ENCODE measurements around the gene ANGEL1.

ANGEL1 gene

DNA sequence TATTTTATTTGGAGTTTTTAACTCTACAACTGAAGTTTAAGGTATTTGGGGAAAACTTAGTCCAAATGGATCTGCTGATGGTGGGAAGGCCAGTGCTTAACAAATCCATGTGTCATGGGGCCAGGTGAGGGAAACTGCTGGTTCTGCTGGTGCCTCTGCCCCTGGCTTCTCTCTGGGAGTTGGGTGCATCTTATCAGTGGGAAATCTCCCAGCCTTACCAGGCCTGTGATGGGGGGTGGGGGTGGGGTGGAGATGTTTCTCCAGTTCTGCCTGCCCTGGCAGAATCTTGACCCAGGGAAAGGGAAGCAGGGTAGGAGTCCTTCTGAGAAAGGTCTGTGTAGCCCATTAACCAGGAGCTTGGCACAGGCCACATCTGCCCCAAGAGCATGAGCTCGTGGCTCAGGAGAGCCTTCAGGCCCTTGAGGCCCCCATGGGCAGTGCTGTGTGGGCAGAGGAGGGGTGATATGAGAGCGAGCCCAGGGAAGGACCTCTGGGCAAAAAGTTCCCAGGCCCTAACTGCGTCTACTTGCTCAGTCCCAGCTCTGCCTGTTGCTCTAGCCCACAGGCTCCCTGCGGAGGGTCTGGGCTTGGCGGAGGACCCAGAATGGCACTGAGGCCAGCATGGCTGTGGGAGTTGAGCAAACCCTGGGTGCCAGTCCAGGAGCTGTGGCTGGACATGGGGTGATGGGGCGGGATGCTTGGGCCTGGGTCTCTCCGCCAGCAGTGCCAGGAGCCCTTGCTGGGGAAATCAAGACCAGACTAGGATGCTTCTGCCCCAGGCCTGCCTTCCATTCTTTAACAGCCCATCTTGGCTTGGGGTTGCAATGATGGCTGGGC, 33.2 kb downstream of the ANGEL1 start:
- DNase-seq (ENCODE audit: low read depth in 2 of 3, low spot score in 1 of 3) = no peak

DNA sequence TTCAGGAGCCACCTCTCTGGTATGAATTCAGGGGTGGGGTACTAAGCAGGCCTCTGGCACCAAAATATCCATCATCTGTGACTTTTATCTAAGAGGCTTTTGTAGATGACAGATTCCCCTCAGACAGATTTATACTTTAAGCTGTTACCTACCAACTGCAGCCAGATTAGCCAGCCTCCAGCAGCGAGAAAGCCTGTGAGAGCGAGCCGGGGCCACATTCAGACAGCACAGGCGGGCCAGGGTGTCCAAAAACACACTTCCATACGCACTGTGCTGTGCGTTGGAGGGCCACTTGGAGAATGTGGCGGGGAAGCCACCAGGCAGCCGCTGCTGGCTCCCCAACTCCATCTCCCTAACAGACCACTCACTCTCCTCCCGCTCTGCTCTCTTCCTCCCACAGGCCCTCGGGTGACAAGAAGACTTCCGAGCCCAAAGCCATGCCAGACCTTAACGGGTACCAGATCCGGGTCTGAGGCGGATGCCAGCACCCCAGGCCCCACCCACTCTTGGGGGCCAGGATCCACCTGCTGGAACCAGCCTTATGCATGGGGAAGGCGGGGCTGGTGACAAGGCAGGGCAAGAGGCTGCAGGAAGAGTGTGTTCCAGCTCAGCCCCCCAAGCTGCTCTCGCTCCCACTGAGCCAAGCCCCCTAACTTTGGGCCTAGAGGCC, 34.0 kb downstream of the ANGEL1 start:
- DNase-seq (ENCODE audit: low read depth in 2 of 3, low spot score in 1 of 3) = no peak

DNA sequence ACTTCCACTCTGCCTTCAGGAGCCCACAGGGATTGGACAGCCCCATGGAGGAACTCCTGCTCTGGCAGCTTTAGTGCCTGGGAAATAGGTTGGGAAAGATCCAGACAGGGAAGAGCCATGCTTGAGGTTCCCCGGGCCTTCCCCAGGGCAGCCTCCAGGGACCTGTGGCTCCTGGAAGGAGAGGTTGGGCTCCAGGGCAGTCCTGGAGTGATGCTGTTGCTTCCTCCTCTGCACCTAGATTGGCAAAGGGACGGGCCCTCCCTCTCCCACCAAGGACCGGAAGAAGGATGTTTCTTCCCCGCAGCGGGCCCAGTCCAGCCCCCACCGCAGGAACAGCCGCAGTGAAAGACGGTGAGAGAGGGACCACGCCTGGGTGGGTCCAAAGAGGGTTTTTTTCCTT, 35.0 kb downstream of the ANGEL1 start:
- DNase-seq (ENCODE audit: low read depth in 2 of 3, low spot score in 1 of 3) = no peak

DNA sequence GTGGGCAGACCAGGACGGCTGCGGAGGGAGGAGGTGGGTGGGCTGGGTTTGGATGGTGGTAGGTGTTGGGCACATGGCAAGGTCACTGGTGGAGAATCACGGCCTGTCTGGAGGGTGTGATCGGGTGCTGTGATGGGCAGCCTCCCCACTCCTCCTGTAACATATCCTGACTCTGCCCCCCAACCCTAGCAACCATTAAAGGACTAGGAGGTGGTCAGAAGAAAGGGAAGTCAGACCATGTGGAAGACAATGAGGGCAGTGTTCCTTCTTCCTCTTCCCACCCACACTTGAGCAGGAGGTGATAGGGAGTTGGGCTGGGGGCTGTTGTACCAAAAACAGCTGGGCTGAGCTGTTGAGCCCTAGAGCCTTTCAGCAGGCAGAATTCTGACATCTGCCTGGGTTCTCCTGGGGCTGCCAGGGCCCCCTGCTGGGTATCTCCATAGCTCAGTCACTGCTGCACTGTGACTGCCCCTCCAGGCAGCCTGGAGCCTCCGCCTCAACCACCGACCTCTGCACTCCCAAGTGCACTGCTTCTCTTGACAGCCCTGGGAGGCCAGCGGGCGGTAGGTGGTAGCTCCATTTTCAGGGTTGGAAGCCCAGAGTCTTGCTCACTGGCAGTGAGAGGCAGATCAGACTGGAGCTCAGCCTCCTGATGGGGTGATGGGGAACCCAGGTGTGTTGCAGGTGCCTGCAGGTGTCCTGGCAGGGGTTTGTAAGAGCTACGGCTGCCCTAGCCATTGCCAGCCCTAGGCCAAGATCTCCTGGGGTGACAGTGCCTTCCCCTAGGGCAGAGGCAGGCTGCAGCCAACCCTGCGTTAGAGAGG, 36.0 kb downstream of the ANGEL1 start:
- no peak for DNase-seq (ENCODE audit: low read depth in 2 of 3, low spot score in 1 of 3)

DNA sequence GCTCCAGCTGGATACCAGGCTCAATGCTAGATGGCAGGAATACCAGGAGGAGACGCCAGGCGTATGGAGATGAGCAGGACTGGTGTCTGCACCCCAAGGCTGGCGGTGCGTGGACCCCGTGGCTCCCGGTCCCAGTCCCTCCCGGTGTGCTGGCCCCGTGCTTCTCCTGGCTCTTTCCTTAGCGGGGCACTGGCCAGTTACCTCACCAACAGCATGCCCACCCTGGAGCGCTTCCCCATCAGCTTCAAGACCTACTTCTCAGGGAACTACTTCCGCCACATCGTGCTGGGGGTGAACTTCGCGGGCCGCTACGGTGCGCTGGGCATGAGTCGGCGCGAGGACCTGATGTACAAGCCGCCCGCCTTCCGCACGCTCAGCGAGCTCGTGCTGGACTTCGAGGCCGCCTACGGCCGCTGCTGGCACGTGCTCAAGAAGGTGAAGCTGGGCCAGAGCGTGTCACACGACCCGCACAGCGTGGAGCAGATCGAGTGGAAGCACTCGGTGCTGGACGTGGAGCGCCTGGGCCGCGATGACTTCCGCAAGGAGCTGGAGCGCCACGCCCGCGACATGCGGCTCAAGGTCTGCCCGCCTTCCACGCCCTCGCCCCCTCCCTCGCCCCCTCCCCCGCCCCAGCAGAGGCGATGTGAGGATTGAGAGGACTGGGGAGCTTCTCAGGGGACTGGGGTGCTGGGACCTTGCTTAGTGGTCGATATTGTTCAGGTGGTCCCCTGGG, 36.8 kb downstream of the ANGEL1 start:
- DNase-seq (ENCODE audit: low read depth in 2 of 3, low spot score in 1 of 3) = no peak

DNA sequence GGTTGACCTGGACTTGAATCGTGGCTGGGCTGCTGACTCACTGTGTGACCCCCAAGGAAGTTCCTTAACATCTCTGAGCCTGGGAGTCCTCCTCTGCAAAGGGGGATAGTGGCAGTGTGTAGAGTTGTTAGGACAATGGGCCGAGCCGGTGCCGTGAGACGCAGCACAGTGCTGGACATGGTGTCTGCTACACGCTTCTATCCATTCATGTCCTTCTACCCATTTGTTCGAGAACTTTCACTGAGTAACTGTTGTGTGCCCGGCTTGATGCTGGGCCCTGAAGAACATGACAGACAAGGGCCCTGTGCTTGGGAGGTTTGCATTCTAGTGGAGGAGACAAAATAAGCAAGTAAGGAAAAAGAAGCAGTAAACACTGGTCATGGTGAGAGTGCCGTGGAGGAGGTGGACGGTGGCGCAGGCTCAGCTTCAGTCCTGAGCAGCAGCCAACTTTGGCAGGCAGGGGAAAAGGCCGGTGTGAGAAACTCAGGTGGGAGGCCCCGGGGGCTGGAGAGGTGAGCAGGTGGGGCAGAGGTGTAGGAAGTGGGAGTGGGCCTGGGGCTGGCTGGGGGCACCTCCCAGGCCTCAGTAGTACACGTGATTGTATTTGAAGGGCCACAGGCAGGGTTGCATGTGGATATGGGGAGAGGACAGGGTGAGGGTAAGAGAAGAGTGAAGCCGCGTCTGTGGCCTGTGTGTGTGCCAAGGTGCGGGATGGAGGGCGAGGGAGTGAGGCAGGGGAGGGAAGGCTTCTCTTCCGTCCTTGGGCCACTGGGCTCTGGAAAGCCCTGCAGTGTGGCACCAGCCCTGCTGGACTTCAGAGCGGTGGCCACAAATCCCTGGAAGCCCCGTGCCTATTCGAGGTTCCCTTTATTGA, 37.6 kb downstream of the ANGEL1 start:
- DNase-seq (ENCODE audit: low read depth in 2 of 3, low spot score in 1 of 3) = no peak

DNA sequence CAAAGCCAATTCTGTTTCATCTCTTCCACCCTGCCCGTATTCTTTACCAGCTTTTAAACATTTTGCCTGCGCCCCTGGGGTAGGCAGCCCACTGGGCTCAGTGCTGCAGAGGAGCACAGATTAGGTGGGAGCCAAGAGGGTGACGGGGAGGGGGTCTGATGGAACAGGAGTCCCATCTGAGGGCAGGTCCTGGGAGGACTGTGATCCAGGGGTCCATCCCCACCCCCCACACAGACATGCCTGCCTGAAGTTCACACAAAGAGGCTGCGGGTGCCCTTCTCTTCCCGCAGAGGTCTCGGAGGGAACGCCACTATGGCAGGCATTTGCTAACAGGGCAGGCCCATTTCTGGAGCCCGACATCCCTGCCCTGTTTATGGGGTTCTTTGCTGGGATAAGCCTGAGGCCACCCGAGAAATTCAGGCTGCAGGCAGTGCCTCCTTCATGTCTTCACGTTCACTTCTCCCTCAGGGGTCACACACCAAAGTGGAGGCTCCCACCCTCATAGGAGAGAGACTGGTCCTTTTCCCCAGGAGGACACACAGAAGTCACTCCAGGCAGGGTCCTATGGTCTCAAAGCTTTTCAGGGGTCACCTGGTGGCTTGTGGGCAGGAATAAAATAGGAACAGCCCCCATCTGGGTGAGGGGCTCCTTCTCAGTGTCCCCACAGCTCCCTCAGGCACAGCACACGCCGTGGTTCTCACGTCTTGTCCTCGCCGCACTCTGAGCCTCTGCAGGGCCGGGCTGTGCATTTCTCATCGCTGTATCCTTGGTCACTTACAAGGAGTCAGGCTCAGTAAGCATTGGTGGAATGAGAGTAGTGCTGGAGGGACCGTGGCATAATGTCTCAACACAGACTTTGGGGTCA, 38.5 kb downstream of the ANGEL1 start:
- no peak for DNase-seq (ENCODE audit: low read depth in 2 of 3, low spot score in 1 of 3)

DNA sequence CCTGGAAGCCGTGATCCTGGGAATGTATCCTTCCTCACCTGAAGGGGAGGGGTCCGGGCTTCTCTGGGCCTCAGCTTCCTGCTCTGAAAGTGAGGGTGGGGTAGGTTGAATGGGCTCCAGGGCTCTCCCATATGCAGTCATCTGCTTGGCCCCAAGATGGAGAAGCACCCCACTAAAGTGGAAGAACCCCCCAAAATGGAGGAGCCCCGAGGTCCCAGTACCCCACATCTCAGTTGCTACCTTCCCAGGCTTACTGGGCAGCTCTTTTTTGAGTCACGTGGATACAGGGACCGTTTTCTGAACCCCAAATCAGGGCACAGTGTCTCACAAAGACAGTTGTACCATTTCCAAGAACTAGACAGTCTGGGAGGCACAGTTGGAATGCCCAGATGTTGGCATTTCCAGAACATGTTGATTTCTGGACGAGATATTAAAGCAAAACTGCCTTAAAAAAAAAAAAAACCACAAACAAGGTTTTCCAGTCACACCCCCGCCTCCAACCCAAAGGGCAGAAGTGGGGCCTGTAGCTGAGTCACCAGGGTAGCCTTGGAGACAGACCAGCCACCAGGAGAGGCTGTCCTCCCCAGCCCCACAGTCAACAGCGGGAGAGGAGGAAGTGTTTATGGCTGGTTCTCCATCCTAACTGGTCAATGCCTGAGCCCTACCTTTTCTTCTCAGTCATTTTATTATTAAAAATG, 39.3 kb downstream of the ANGEL1 start:
- peak in 1 of 3 donors; percentile 26 for DNase-seq (ENCODE audit: low read depth in 2 of 3, low spot score in 1 of 3)

DNA sequence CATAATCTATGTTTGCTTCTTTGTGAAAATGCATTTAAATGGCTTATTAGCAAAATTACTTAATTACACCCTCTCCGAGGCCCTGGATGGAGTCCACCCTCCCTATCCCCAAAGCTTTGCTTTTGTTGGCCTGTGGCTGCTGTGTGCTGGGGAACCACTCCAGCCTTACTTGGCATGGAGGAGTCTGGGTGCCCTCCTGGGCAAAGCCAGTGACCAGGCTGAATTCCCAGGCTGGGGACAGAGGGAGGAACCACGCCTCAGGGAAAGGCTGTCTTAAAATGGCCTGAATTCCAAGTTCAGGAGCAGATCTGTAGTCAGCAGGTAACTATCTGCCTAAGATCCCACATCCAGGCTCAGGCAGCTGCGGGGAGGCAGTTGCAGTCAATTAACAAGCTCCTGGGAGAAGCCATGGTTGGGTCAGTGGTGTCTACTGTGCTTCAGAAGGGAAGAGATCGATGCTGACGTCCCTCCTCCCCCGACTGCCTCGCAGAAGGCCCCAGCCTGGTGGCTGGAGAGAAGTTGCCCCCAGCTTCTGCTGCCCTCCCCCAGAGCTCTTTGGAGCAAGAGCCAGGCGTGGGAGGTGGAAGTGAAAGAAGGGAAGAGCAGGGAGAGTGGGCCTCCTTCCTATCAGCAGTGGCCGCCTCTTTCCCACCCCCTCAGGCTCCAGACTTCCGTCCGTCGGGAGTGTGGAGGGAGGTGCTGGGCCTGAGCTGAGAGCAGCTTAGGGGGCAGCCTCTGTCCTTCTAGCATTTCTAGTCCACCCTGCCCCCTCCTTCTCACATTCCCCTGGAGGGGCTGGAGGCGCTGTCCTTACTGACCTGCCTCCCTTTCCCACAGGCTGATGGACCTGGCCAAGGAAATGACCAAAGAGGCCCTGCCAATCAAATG, 40.1 kb downstream of the ANGEL1 start:
- no peak for DNase-seq (ENCODE audit: low read depth in 2 of 3, low spot score in 1 of 3)

DNA sequence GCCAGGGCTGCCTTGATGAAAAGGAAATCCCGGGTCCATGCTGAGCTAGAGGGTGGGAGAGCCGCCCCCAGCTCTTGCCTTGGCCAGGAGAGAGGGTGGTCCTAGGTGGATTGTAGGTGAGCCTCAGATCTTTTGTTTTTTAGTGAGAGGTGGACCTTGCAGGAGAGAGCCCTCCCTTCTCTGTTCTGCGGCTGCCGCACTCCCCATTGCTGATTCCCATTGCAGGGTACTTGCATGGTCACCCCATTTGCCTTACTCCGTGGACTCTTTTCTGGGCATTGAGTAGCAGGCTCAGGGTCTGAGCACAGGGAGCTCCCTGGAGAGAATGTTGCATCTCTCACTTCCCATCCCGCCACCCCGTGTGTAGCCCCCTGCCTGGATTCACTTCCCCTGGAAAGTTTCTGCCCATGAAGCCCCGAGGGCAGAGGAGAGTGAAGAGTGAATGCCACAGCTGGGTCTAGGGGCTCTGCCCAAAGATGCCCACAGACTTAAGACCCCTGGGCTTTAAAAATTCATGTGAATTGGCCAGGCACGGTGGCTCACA, 41.2 kb downstream of the ANGEL1 start:
- DNase-seq (ENCODE audit: low read depth in 2 of 3, low spot score in 1 of 3) = no peak

DNA sequence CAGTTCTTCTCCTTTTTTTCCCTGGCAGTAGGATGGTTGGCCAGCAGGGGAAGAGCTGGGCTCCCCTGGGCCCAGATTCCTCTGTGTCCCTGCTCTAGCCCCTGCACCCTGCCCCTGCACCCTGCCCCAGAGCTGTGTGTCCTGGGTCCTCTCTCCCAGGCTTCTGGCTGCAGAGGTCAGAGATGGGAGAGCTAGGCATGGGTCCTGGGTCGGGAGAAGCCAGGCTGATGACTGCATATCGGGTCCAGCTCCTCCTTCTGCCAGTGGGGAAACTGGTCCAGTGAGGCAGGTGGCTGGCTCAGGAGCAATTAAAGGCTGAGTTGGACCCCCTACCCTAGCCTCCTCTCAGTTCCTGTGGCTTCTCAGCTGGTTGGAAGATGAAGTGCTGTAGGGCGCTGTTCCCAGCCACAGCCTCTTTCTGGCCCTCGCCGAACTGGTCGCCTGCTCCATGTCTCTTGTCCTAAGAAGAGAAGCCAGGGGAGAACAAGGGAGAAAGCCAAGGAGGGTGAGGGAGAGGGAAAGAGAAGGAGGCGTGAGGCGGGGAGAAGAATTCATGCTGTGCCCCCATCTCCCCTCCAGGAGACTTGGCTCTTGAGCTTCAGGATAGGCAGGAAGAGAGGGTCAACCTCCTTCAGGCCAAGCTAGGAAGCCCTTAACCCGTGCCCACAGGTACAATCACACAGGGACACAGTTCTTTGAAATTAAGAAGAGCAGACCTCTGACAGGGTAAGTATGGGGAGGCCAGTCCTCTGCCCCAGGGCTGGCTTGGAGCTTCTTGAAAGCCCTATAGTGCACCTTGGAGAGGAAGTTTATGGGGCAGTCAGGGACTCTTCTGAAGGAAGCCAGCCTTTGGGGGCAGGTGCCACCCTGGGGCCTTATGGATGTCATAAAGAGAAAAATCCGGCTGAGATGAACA, 41.9 kb downstream of the ANGEL1 start:
- DNase-seq (ENCODE audit: low read depth in 2 of 3, low spot score in 1 of 3) = no peak

DNA sequence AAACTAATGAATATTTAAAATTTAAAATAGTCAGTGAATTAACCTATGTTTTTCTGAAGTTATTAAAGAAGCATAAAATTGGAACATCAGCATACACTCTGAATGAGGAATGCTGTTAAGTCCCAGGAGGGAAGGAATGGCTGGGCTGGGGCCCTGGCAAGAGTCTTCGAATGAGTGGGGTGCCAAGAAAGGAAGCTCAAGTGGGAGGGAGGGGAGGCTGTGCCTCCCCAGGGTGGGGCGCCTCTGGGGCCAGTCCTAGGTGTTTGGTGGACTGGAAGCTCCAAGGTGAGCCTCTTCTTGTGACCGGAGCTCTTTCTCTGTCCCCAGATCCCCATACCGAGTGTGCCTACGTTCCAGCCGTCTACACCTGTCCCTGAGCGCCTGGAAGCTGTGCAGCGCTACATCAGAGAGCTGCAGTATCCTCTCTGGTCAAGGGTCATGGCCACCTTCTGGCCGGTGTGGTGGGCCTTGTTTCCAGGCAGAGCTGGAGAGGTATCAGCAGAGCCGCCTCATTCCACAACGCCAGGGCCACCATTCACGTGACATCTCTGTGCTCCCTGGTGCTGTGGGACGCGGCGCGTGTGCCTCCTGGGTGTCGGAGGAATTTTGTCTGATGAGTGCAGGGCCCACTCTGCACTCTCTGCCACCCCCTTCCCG, 42.9 kb downstream of the ANGEL1 start:
- DNase-seq (ENCODE audit: low read depth in 2 of 3, low spot score in 1 of 3) = no peak

DNA sequence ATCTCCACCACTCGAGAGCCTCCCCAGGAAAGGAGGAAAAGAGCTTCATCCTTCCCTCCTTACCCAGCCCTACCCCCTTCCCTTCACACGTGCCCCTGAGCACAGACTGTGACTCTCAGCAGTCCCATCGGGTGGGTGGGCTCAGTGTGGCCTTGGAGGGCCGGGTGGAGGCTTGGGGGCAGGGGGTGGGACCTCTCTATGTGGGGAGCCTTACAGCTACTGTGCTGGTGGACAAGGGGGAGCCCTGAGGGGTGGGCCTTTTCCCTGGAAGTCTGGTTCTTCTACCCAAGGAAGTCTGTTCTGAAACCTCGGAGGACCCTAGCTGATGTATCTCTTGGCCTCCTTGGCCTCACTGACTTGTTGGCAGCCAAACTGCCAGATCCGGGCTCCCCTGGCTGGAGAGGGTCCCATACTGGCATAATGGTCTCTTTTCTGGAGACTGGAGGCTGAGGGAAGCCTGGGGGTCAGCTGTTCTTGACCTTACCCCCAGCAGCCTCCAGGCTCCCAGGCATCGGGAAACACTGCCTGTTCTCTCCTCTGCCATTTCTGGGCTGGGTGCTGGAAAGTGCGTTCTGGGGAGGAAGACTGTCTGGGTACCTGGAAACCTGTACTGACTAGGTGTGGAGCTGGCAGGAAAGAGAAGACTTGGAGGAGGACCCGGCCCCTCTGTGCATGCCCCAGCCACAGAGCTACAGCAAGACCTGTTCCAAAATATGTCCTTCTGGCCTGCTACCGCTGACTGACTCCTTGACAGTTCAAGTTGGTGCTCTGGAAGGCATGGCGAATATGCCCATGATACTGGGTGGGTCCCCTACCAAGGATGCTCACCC, 43.8 kb downstream of the ANGEL1 start:
- DNase-seq (ENCODE audit: low read depth in 2 of 3, low spot score in 1 of 3) = no peak

DNA sequence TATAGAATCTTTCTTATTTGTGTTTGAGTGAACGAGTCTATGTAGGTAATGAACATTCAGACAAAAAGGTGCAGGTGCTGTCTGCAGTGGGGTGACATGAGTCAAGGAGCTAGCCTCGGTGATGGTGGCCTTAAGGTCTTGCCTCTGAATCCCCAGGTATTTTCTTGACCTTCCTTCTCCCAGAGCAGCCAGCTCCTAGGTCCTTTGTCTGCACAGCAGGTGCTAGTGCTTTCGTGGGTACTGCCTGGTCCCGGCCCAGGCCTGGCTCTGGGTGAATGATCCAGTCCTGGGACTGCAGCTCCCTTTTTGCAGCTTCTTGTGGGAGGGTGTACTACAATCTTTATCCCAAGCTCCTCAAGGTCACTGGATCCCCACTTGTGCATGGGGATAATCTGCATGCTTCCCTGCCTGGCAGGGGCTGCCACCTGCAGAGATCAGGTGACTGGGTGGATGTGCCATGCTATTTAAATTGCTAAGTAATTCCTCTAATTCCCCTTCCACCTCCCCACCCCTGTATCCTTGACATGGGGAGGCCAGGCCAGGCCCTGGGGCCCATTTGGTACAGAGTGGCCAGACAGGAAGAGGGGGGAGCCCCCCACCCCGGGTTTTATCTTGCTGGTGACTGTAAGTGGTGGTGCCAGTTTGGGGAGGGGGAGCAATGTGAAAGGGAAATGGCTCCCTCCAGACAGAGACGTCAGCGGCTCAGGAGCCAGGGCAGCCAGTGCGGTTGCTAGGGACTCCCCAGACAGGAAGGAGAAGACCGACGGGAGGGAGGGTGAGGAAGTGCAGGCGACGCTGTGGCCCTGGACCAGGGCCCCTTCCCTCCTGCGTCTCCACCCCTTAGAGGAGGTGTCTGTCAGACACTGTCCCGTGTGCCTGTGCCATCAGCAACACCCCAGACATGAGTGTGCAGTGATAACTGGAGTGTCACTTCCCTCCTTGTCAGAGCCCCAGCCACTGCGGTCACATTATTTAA, 44.7 kb downstream of the ANGEL1 start:
- peak; percentile 43 to 55 (median 47) for DNase-seq (ENCODE audit: low read depth in 2 of 3, low spot score in 1 of 3)

All from stimulated activated CD4-positive, alpha-beta T cell treated with anti-CD3 and anti-CD28 coated beads, Interleukin-12 subunit alpha, Interleukin-12 subunit beta, amount 100 ng/mL, for 48 hours (primary cell).